Astrocyte of the cerebellum (primary cell): Measurements from ENCODE around the gene DMAC2L.
"Not testable (repeated sequence)": the region's sequence is repeated elsewhere in the genome, so short reads cannot be mapped to it uniquely, and the experiment has no call there.

ENCODE experiments used
- DNase-seq: peaks from one replicate; pipeline ENCODE4 v3.0.0-alpha.2; 2011; ENCODE audit warnings: low read depth
- H3K4me3 ChIP-seq: 2 replicates; pipeline ENCODE4 v1.5.1; 2011; ENCODE audit warnings: mild to moderate bottlenecking, low read depth, low read length, moderate library complexity
- CTCF ChIP-seq: IDR thresholded peaks from 2 replicates; pipeline ENCODE4 v1.5.1; 2012; ENCODE audit warnings: low read length, low read depth, moderate library complexity, mild to moderate bottlenecking; ENCODE audit errors: missing control alignments
- in situ Hi-C: cut with HindIII; loops from 2 replicates; pipeline ENCODE4 v1.10.0; 2017; ENCODE audit warnings: low sequenced_read_pairs

The DMAC2L gene

GRCh38 chr14:50357753-50358395 is 45.8 kb downstream of the DMAC2L start:
- TF ChIP-seq CTCF = no peak
- no peak for DNase-seq
- in situ Hi-C loops = no loop called here
- H3K4me3 ChIP-seq = no peak overlapping the region

GRCh38 chr14:50359631-50360030 is 47.5 kb downstream of the DMAC2L start:
- in situ Hi-C loops = no loop called here
- DNase-seq = no peak
- no peak overlapping the region for H3K4me3 ChIP-seq
- no peak for TF ChIP-seq CTCF

GRCh38 chr14:50360093-50360492 is 48.0 kb downstream of the DMAC2L start:
- no peak for TF ChIP-seq CTCF
- no peak overlapping the region for H3K4me3 ChIP-seq
- DNase-seq = no peak
- in situ Hi-C loops = no loop called here

GRCh38 chr14:50360851-50361250 is 48.7 kb downstream of the DMAC2L start:
- in situ Hi-C loops = no loop called here
- no peak for DNase-seq
- no peak overlapping the region for H3K4me3 ChIP-seq
- no peak for TF ChIP-seq CTCF

GRCh38 chr14:50361473-50362403 is 49.6 kb downstream of the DMAC2L start:
- in situ Hi-C loops, DNase-seq, H3K4me3 ChIP-seq: not testable (repeated sequence)

GRCh38 chr14:50362764-50363713 is 50.9 kb downstream of the DMAC2L start:
- H3K4me3 ChIP-seq = no peak overlapping the region
- in situ Hi-C loops = no loop called here
- no peak for DNase-seq
- no peak for TF ChIP-seq CTCF
